Lower leg skin (tissue), 4 donors: ENCODE measurements around the gene ASB9. TPM values are rescaled to one million over a fixed set of nuclear protein-coding genes. Genes with fewer than 3 reads are reported as not detected.
"Not testable (repeated sequence)": the region's sequence is repeated elsewhere in the genome, so short reads cannot be mapped to it uniquely, and the experiment has no call there.

Experiments used
- DNase-seq, 2 donors: peaks; one replicate each; pipeline ENCODE4 v3.0.0-alpha.2; 2019; ENCODE audit warnings: low spot score in 2 of 2
- H3K4me3 ChIP-seq: fragments of 200-600 bp; sonication (generic); 2 replicates; pipeline ENCODE4 v1.5.1; 2017; ENCODE audit warnings: mild to moderate bottlenecking, low read depth; ENCODE audit not compliant: poor library complexity, severe bottlenecking
- CTCF ChIP-seq, 3 donors: fragments of 450-650 bp; IDR thresholded peaks; one replicate each; pipeline ENCODE4 v1.5.1; 2016; ENCODE audit warnings: antibody characterized with exemption in 3 of 3, mild to moderate bottlenecking in 3 of 3, moderate library complexity in 2 of 3
- POLR2A ChIP-seq, 2 donors: fragments of 450-650 bp; IDR thresholded peaks; one replicate each; pipeline ENCODE4 v1.6.1; 2016 to 2017; ENCODE audit warnings: antibody characterized with exemption in 2 of 2, mild to moderate bottlenecking in 1 of 2, moderate library complexity in 1 of 2
- WGBS, 2 donors: methylation state at CpG; one replicate each; pipeline ENCODE4 v1.1.5; 2018; 5-methylcytosine and 5-hydroxymethylcytosine counted together
- intact Hi-C: fragments of 100-400 bp; cut with DNase I; formaldehyde crosslinking; loops from one replicate; pipeline ENCODE4 v1.15.0; 2023; ENCODE audit warnings: low total_unique reads
- total RNA-seq, 4 donors: library from RNA; depleted of rRNA; stranded (reverse); fragments of >200 nt; gene quantifications; one replicate each; pipeline ENCODE4 v1.1.0, GENCODE V29; 2016

Gene ASB9
- total RNA-seq, 4 donors from 2014 or later = 1.7 to 7.0 TPM; not detected in 2

- no peak for DNase-seq
- TF ChIP-seq CTCF (IDR thresholded peaks at IDR 0.05) (no peak), POLR2A (IDR thresholded peaks at IDR 0.05) (no peak)
- intact Hi-C loops = no loop called here
- H3K4me3 ChIP-seq = no peak overlapping the region
- 68 to 100% methylated on average over 1 of the region's 1 CpG for WGBS, 2 donors
Observed at GRCh38 chrX:15206306-15206705, 63.6 kb downstream of the ASB9 start.

GRCh38 chrX:15204130-15204751 lies 65.6 kb downstream of the ASB9 start:
- no peak overlapping the region for H3K4me3 ChIP-seq
- 66 to 83% methylated on average over 4 of the region's 4 CpGs for WGBS, 2 donors
- no peak for TF ChIP-seq POLR2A (IDR thresholded peaks at IDR 0.05)
- no peak for TF ChIP-seq CTCF (IDR thresholded peaks at IDR 0.05)
- intact Hi-C loops = no loop called here
- no peak for DNase-seq

- no peak for DNase-seq
- no peak for TF ChIP-seq CTCF (IDR thresholded peaks at IDR 0.05)
- no peak for TF ChIP-seq POLR2A (IDR thresholded peaks at IDR 0.05)
- H3K4me3 ChIP-seq = no peak overlapping the region
- 86 to 93% methylated on average over 2 of the region's 2 CpGs for WGBS, 2 donors
- intact Hi-C loops = no loop called here
Observed at GRCh38 chrX:15203694-15204093, 66.2 kb downstream of the ASB9 start.

GRCh38 chrX:15202454-15203177 lies 67.3 kb downstream of the ASB9 start:
- TF ChIP-seq POLR2A (IDR thresholded peaks at IDR 0.05) (no peak), CTCF (IDR thresholded peaks at IDR 0.05) (no peak)
- intact Hi-C loops = no loop called here
- WGBS, 2 donors = 39 to 52% methylated on average over 2 of the region's 2 CpGs
- no peak overlapping the region for H3K4me3 ChIP-seq
- no peak for DNase-seq

- DNase-seq = no peak
- 54% methylated on average over 2 of the region's 2 CpGs for WGBS, 2 donors
- TF ChIP-seq POLR2A (IDR thresholded peaks at IDR 0.05) (no peak), CTCF (IDR thresholded peaks at IDR 0.05) (no peak)
- H3K4me3 ChIP-seq = no peak overlapping the region
- intact Hi-C loops = no loop called here
Observed at GRCh38 chrX:15200871-15201270, 69.0 kb downstream of the ASB9 start.

- H3K4me3 ChIP-seq, intact Hi-C loops, DNase-seq: not testable (repeated sequence)
- WGBS, 2 donors = 70 to 93% methylated on average over 2 of the region's 2 CpGs
Observed at GRCh38 chrX:15198608-15199202, 71.2 kb downstream of the ASB9 start.
